Measurements from ENCODE around the gene TIMMDC1.
"Not testable (repeated sequence)": the region's sequence is repeated elsewhere in the genome, so short reads cannot be mapped to it uniquely, and the experiment has no call there.

Gene TIMMDC1

DNA sequence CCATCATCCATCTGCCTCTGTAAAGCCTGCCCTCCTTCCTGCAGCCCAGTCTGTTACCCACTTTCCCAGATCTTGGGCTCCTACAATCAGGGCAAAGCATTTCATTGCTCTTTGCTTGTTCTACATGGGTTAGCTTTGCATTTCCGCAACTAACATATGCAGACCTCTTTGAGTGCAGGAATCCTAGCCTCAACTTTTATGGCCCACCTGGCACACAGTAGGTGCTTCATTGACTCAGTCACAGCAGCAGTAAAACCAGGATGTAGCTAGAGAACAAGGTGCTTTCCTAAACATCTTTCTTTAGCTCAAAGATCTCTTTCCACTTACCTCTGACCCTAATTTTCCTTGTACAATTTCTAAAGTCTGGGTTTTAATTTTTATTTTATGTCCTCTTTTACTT, 57.6 kb downstream of the TIMMDC1 start:
- no peak for DNase-seq (ENCODE audit: low read depth in 2 of 2)

DNA sequence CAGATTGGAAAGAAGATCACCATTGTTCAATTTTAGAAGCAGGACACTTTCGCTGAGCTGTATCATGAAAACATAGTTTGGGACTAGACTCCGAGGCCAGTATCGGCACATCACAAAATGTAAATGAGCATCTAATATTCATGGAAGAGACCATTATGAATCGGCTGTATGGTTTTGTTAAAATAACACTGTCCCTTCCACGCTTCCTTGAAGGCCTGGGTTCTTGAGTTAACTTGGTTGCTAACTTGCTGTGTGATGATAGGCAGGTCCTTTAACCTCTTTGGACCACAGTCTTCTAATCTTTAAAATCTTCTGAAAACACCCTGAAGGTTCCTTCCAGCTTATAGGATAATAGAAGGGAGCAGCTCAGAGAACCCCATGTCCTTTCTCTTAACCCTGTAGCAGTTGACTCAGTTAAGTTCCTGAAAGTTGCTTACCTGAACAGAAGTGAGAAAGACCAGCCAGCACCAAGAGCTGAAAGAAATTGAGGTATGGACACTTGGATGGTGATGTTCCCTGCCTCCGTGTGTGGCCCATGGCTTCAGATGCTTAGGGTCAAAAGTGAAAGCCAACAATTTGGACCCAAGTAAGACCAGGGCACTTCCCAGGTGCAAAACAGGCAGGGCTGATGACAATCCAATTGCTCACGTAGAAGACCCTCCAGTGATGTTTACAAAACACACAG, 59.0 kb downstream of the TIMMDC1 start:
- no peak for DNase-seq (ENCODE audit: low read depth in 2 of 2)

DNA sequence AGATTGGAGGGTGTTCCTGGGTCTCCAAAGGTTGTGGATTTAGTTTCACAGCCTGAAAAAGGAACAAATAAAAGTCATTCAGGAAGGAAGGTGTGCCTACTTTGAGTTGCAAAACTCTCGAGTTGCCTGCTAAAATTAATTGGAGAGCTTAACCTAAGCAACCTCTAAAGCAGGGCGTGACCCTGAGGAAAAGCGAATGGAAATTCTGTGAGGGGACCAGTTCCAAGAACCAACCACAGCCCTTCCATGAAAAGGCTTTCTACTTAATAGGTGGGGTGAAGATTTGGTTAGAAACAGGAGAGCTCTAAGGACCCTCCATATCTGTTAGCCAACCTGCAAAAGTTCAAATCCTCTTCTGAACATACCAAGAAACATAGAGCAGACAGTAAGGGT, 59.5 kb downstream of the TIMMDC1 start:
- no peak for DNase-seq (ENCODE audit: low read depth in 2 of 2)

DNA sequence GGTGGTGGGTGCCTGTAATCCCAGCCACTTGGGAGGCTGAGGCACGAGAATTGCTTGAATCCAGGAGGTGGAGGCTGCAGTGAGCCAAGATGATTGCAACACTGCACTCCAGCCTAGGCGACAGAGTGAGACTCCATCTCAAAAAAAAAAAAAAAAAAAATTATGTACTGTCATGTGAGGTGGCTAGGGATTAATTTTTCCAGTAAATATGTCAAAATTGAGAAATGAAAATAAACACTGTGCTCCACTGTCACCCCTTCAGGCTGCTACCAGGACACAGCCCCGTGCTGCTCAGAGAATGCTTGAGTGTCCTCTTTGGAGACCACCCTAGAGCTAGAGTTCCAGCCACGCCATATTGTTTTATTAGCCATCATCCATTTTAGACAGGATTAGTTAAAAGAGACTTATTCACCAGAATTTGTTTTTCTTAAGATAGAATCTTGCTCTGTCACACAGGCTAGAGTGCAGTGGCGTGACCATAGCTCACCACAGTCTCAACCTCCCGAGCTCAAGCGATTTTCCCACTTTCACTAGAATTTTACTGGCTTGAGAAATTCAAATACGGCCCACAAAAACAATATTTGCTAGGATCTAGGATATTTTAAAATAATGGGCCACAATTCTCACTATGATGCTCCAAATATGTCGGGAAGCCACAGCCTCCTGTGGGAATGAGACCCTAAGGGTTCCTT, 60.4 kb downstream of the TIMMDC1 start:
- DNase-seq (ENCODE audit: low read depth in 2 of 2): no peak

DNA sequence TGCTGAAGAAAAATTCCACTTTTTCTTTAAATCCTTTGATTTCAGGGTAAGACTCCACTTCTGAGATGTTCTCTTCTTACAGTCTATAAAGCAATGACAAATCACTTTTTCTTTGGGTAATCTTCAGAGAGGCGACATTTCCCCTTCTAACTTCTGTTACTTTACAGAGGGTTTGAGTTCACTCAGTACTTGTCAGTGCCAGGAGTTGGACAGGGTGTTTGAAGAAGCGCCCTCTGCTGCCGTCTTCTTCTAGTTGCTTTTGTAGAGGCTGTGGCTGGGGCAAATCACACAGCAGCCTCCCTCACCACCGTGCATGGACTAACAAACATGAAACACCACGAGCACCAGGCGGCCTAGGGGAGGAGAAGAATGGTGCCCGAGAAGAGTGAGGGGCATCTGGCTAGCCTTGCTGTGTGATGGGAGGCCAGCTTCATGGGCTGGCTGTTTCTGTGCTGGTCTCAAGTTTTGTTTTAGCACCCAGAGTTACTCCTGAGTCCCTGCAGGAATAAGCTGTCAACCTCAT, 61.2 kb downstream of the TIMMDC1 start, which contains the start of gene CD80:
Gene CD80 (minus strand): TSS at position 174 of the 523 bp plus-strand sequence. CDS start 1,886 bp downstream, outside the sequence.
- DNase-seq (ENCODE audit: low read depth in 2 of 2): peak; percentile 40 to 48

DNA sequence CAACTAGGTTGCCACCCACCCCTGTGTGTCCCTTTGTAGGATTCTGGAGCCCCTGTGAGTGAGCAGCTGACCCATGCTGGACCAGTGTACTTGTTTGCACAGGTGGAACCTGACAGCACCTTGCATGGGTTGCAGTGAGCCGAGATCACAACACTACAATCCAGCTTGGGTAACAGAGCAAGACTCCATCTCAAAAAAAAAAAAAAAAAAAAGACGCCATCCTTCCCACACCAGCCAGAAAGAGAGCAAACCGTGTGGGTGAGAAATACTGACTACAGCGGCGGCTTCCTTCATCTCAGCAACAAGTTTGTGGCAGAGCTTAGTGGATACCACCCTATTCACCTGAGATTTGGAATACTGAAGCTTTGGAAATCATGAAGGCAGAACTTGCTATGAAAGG, 61.8 kb downstream of the TIMMDC1 start:
- DNase-seq (ENCODE audit: low read depth in 2 of 2): no peak

DNA sequence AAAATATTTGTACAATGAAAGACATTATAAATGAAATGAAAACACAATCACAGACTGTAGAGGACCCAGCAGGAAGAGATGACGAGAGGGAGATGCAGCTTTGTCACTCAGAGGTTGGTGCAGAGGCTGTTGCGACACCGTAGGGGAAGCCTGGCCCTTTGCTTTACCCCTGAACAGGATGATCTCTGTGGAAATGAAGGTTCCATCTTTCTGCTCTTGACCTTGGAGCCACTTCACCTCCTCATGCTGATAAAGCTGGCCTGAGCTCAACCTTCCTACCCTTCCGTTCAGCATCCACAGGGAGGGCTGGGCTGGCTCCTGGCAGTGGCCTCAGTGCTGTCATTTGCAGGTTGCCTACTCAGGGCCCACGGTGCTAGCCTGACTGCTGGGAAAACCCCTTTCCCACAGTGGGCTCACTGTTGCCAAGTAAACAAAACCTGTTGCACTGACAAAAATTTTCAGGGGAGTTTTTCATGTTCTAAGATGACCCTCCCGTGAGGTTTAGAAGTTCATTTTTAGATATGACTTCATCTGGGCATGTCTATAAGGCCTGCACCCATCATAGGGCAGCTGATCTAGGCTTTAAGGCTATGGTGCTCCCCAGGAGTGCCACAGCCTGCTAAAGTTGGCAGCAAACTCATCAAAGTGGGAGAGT, 64.1 kb downstream of the TIMMDC1 start:
- DNase-seq (ENCODE audit: low read depth in 2 of 2): peak in 1 of 2 donors; percentile 12

DNA sequence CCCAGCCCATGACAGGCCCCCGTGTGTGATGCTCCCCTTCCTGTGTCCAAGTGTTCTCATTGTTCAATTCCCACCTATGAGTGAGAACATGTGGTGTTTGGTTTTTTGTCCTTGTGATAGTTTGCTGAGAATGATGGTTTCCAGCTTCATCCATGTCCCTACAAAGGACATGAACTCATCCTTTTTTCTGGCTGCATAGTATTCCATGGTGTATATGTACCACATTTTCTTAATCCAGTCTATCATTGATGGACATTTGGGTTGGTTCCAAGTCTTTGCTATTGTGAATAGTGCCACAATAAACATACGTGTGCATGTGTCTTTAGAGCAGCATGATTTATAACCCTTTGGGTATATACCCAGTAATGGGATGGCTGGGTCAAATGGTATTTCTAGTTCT, 65.0 kb downstream of the TIMMDC1 start:
- not testable (repeated sequence) for DNase-seq (ENCODE audit: low read depth in 2 of 2)

DNA sequence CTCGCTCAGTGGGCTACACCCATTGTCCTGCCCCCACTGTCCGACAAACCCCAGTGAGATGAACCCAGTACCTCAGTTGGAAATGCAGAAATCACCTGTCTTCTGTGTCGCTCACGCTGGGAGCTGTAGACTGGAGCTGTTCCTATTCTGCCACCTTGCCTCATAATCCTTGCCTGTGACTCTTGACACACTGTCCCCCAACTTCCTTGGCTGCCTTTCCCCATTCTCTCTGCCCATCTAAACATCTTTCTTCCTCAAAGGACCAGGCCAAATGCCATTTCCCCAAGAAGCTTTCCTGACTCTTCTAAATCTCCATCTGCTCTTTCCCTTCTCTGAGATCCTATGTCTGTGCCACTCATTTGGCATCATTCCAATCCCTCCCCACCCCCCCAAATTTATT, 70.8 kb downstream of the TIMMDC1 start:
- DNase-seq (ENCODE audit: low read depth in 2 of 2): no peak

DNA sequence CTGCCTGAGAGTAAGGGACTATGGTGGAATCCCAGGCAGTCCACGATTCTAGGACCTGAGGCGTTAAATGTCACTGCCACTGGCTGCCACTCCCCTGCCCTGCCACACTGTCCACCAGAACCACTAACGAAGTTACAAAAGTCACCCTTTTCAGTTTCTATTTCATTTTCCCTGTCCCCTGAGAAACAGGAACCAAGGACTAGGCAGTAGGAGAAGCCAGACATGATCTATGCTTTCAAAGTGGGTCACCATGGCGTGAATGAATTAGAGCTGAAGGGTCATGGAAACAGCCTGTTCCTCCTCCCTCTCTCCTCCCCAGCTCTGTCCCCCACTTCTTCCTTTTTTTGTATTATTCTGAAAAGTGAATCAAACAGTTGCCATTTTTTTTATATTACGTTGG, 71.9 kb downstream of the TIMMDC1 start:
- DNase-seq (ENCODE audit: low read depth in 2 of 2): no peak

DNA sequence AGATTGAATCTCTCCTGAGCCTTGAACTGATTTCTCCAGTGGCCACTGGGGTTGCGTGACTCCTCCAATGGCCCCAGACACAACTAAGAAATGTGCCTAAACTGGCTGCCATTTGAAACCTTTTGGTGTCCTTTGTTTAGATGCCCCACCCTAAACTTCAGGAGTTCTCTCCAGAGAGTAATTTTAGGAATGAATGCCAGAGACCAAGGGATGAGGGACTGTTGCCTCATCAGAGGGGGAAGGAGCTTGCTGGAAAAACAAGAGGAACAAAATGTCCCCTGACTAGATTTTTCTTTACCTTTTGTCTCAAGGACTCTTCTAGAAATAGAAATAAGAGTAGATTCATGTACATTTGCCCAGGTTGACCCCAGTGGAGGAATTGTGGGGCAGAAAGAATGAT, 72.9 kb downstream of the TIMMDC1 start:
- no peak for DNase-seq (ENCODE audit: low read depth in 2 of 2)

DNA sequence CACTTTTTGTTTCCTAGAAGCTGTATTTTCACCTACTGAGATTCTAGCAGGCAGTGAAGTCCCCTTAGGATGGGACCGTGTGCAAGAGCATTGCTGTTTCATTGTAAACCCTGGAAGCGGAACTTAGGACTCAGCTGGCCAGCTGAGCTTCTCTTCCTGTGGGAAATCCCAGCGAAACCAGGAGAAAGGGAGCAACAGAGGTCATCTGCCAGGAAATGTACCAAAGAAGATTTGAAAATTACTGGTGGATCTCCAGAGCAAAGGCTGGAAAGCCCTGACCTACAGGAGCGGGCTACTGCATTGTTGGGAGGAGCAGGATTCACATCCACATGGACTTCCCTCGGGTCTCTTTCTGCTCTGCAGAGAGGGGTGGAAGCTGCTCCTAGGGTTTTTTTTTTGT, 73.3 kb downstream of the TIMMDC1 start:
- DNase-seq (ENCODE audit: low read depth in 2 of 2): no peak
